Gastrocnemius medialis (tissue), 4 donors: ENCODE results near the gene SFR1. TPM values are rescaled to one million over a fixed set of nuclear protein-coding genes. Genes with fewer than 3 reads are reported as not detected.

Experiments used
- ATAC-seq, 2 donors: fragments of 150-250 bp; one replicate each; pipeline ENCODE4 v1.9.1; 2016
- DNase-seq, 2 donors: peaks; one replicate each; pipeline ENCODE4 v3.0.0-alpha.2; 2019
- H3K27ac ChIP-seq, 4 donors: fragments of 200-600 bp; sonication (generic); 1 replicate in 1 of 4; 2 replicates in 3 of 4; pipeline ENCODE4 v1.5.1; 2016 to 2018; ENCODE audit warnings: mild to moderate bottlenecking in 2 of 4, moderate library complexity in 1 of 4
- H3K27me3 ChIP-seq, 3 donors: fragments of 200-600 bp; sonication (generic) in 2 of 3; 1 replicate in 1 of 3; 2 replicates in 2 of 3; pipeline versions ENCODE4 v1.5.1 to v1.6.0; 2016 to 2019; ENCODE audit warnings: mild to moderate bottlenecking in 1 of 3, moderate library complexity in 1 of 3
- H3K36me3 ChIP-seq, 2 donors: fragments of 200-600 bp; sonication (generic) in 1 of 2; one replicate each; pipeline ENCODE4 v1.5.1; 2017 to 2018
- H3K4me1 ChIP-seq, 2 donors: fragments of 200-600 bp; sonication (generic) in 1 of 2; one replicate each; pipeline ENCODE4 v1.5.1; 2016 to 2017; ENCODE audit warnings: mild to moderate bottlenecking in 2 of 2
- H3K4me3 ChIP-seq, 4 donors: fragments of 200-600 bp; sonication (generic) in 3 of 4; 1 replicate in 1 of 4; 2 replicates in 3 of 4; pipeline ENCODE4 v1.5.1; 2016 to 2019; ENCODE audit warnings: mild to moderate bottlenecking in 2 of 4
- H3K9me3 ChIP-seq, 3 donors: fragments of 200-600 bp; sonication (generic) in 2 of 3; 1 replicate in 1 of 3; 2 replicates in 2 of 3; pipeline ENCODE4 v1.5.1; 2016 to 2019
- CTCF ChIP-seq, 5 experiments: fragments of 450-650 bp in 3 of 5; fragments of 200-600 bp in 2 of 5; sonication (generic) in 2 of 5; IDR thresholded peaks in 4 of 5; conservative IDR thresholded peaks in 1 of 5; 1 replicate in 4 of 5; 2 replicates in 1 of 5; pipeline ENCODE4 v1.5.1; 2016 to 2019; ENCODE audit warnings: antibody characterized with exemption in 5 of 5, mild to moderate bottlenecking in 3 of 5, moderate library complexity in 3 of 5
- POLR2A ChIP-seq, 2 donors: fragments of 450-650 bp; IDR thresholded peaks; one replicate each; pipeline ENCODE4 v1.6.1; 2017; ENCODE audit warnings: antibody characterized with exemption in 2 of 2, mild to moderate bottlenecking in 2 of 2, moderate library complexity in 2 of 2
- in situ Hi-C, 4 donors: fragments of 200-750 bp; cut with MboI; loops; one replicate each; pipeline versions ENCODE4 v1.15.0 to v1.8.0; 2017; ENCODE audit warnings: low sequenced_read_pairs in 4 of 4
- intact Hi-C: fragments of 100-400 bp; cut with DNase I; formaldehyde crosslinking; loops from one replicate; pipeline ENCODE4 v1.15.1; 2023; ENCODE audit warnings: low total_unique reads
- total RNA-seq, 4 donors: library from RNA; depleted of rRNA; stranded (reverse); fragments of >200 nt; gene quantifications; one replicate each; pipeline versions ENCODE4 v1.1.0 to v1.2.3, GENCODE V29; 2016

Gene SFR1
- total RNA-seq, 4 donors from 2014 or later, result 2.4 to 7.7 (median 4.7) TPM

- TF ChIP-seq CTCF (IDR thresholded peaks at IDR 0.05 in 4 of 5, conservative IDR thresholded peaks at IDR 0.05 in 1 of 5) (no peak), POLR2A (IDR thresholded peaks at IDR 0.05) (no peak)
- no peaks in the 10 kb centered on the region for H3K27me3 ChIP-seq
- H3K4me3 ChIP-seq, result no peak overlapping the region
- H3K9me3 ChIP-seq, result no peaks in the 10 kb centered on the region
- DNase-seq, result no peak
- in situ Hi-C loops (loop anchor here in 2 of 4 donors (25.0 kb wide), 2 partner anchors 163 to 188 kb away; partner anchors contain the start of gene STN1 (in 1 of the 2)), intact Hi-C loops (no loop called here)
- no peaks in the 10 kb centered on the region for H3K4me1 ChIP-seq
- H3K27ac ChIP-seq, result no peak overlapping the region
- H3K36me3 ChIP-seq, result no peaks in the 10 kb centered on the region
- ATAC-seq, result no peak
Observed at GRCh38 chr10:104099941-104100340, 22.0 kb upstream of the SFR1 start.

- H3K27me3 ChIP-seq, result no peaks in the 10 kb centered on the region
- H3K4me1 ChIP-seq, result no peaks in the 10 kb centered on the region
- H3K4me3 ChIP-seq, result no peak overlapping the region
- in situ Hi-C loops (loop anchor here in 2 of 4 donors (25.0 kb wide), 2 partner anchors 163 to 188 kb away; partner anchors contain the start of gene STN1 (in 1 of the 2)), intact Hi-C loops (no loop called here)
- TF ChIP-seq POLR2A (IDR thresholded peaks at IDR 0.05) (no peak), CTCF (IDR thresholded peaks at IDR 0.05 in 4 of 5, conservative IDR thresholded peaks at IDR 0.05 in 1 of 5) (no peak)
- H3K9me3 ChIP-seq, result no peaks in the 10 kb centered on the region
- no peaks in the 10 kb centered on the region for H3K36me3 ChIP-seq
- no peak for ATAC-seq
- no peak for DNase-seq
- no peak overlapping the region for H3K27ac ChIP-seq
Observed at GRCh38 chr10:104100795-104101194, 21.2 kb upstream of the SFR1 start.

GRCh38 chr10:104101902-104102301 is 20.1 kb upstream of the SFR1 start:
- Histone ChIP-seq H3K27me3 (no peaks in the 10 kb centered on the region), H3K36me3 (no peaks in the 10 kb centered on the region), H3K4me1 (no peaks in the 10 kb centered on the region), H3K4me3 (no peak overlapping the region), H3K9me3 (no peaks in the 10 kb centered on the region), H3K27ac (no peak overlapping the region)
- TF ChIP-seq CTCF (IDR thresholded peaks at IDR 0.05 in 4 of 5, conservative IDR thresholded peaks at IDR 0.05 in 1 of 5) (no peak), POLR2A (IDR thresholded peaks at IDR 0.05) (no peak)
- intact Hi-C loops (no loop called here), in situ Hi-C loops (loop anchor here in 2 of 4 donors (25.0 kb wide), 2 partner anchors 165 to 190 kb away; partner anchors contain the start of gene STN1 (in 1 of the 2))
- no peak for DNase-seq
- ATAC-seq, result no peak

- Histone ChIP-seq H3K27ac (no peak overlapping the region), H3K4me3 (no peak overlapping the region), H3K4me1 (no peaks in the 10 kb centered on the region), H3K27me3 (no peaks in the 10 kb centered on the region), H3K36me3 (no peaks in the 10 kb centered on the region), H3K9me3 (no peaks in the 10 kb centered on the region)
- ATAC-seq (no peak), DNase-seq (no peak)
- in situ Hi-C loops (loop anchor here in 2 of 4 donors (25.0 kb wide), 2 partner anchors 167 to 192 kb away; partner anchors contain the start of gene STN1 (in 1 of the 2)), intact Hi-C loops (no loop called here)
- TF ChIP-seq CTCF (IDR thresholded peaks at IDR 0.05 in 4 of 5, conservative IDR thresholded peaks at IDR 0.05 in 1 of 5) (no peak), POLR2A (IDR thresholded peaks at IDR 0.05) (no peak)
Observed at GRCh38 chr10:104103956-104104355, 18.0 kb upstream of the SFR1 start.

GRCh38 chr10:104104418-104104817 is 17.6 kb upstream of the SFR1 start:
- no peaks in the 10 kb centered on the region for H3K36me3 ChIP-seq
- H3K27me3 ChIP-seq, result no peaks in the 10 kb centered on the region
- no peak for ATAC-seq
- TF ChIP-seq CTCF (IDR thresholded peaks at IDR 0.05 in 4 of 5, conservative IDR thresholded peaks at IDR 0.05 in 1 of 5), result no peak
- no peak for TF ChIP-seq POLR2A (IDR thresholded peaks at IDR 0.05)
- DNase-seq, result no peak
- no peaks in the 10 kb centered on the region for H3K4me1 ChIP-seq
- in situ Hi-C loops (loop anchor here in 2 of 4 donors (25.0 kb wide), 2 partner anchors 167 to 192 kb away; partner anchors contain the start of gene STN1 (in 1 of the 2)), intact Hi-C loops (no loop called here)
- no peaks in the 10 kb centered on the region for H3K9me3 ChIP-seq
- no peak overlapping the region for H3K27ac ChIP-seq
- no peak overlapping the region for H3K4me3 ChIP-seq
